NCI-H1436 (cell line): ENCODE results near the gene IL10.
"Not testable (repeated sequence)": the region's sequence is repeated elsewhere in the genome, so short reads cannot be mapped to it uniquely, and the experiment has no call there.

ENCODE experiments used
- DNase-seq: peaks from one replicate; lab custom pipeline; 2025; lab: John Stamatoyannopoulos, UW

The IL10 gene

GRCh38 chr1:206793620-206794019 lies 21.3 kb upstream of the IL10 start:
- DNase-seq = no peak

GRCh38 chr1:206792939-206793607 lies 20.8 kb upstream of the IL10 start:
- no peak for DNase-seq

GRCh38 chr1:206790502-206791250 lies 18.4 kb upstream of the IL10 start:
- no peak for DNase-seq

- no peak for DNase-seq
These were observed 16.3 kb upstream of the IL10 start for GRCh38 chr1:206788487-206789050.

GRCh38 chr1:206787891-206788290 lies 15.6 kb upstream of the IL10 start:
- DNase-seq = no peak

GRCh38 chr1:206786212-206786886 lies 14.1 kb upstream of the IL10 start:
- DNase-seq = no peak

- no peak for DNase-seq
These were observed 13.0 kb upstream of the IL10 start for GRCh38 chr1:206785182-206785765.

- DNase-seq = no peak
These were observed 12.2 kb upstream of the IL10 start for GRCh38 chr1:206784471-206784903.

GRCh38 chr1:206783506-206783905 lies 11.2 kb upstream of the IL10 start:
- DNase-seq = no peak

- DNase-seq = no peak
These were observed 10.2 kb upstream of the IL10 start for GRCh38 chr1:206782448-206782847.

GRCh38 chr1:206779638-206780037 lies 7.3 kb upstream of the IL10 start:
- no peak for DNase-seq

GRCh38 chr1:206778911-206779310 lies 6.6 kb upstream of the IL10 start:
- DNase-seq = not testable (repeated sequence)

GRCh38 chr1:206778031-206778430 lies 5.7 kb upstream of the IL10 start:
- DNase-seq = no peak

GRCh38 chr1:206776229-206776628 lies 3.9 kb upstream of the IL10 start:
- no peak for DNase-seq

GRCh38 chr1:206774093-206774492 lies 1.8 kb upstream of the IL10 start:
- DNase-seq = no peak

GRCh38 chr1:206771338-206771692 lies 979 bp downstream of the IL10 start:
- no peak for DNase-seq

- DNase-seq = peak; percentile 18
These were observed 1.6 kb downstream of the IL10 start, which contains the start of gene IL19 for GRCh38 chr1:206770531-206771337. TSS of gene IL19 (plus strand) at chr1:206770773. CDS start at chr1:206836663, 65,890 bp downstream.

- no peak for DNase-seq
These were observed 3.0 kb downstream of the IL10 start for GRCh38 chr1:206769304-206769731.

- no peak for DNase-seq
These were observed 3.6 kb downstream of the IL10 start for GRCh38 chr1:206768472-206769303.

GRCh38 chr1:206766251-206766856 lies 5.9 kb downstream of the IL10 start:
- no peak for DNase-seq
